Measurements from ENCODE around the gene PRDM16. TPM values are rescaled to one million over a fixed set of nuclear protein-coding genes. Genes with fewer than 3 reads are reported as not detected.

Gene PRDM16
- total RNA-seq, 1 experiment from 2014 or later, result 1.6 TPM

GRCh38 chr1:3441880-3442279 lies 372.9 kb downstream of the PRDM16 start (continued):
- no peak for TF ChIP-seq STAT6 (CRISPR knock-in tag; conservative IDR thresholded peaks at IDR 0.05; ENCODE audit: low read depth)
- TF ChIP-seq CREM (CRISPR knock-in tag; IDR thresholded peaks at IDR 0.05), result no peak

DNA sequence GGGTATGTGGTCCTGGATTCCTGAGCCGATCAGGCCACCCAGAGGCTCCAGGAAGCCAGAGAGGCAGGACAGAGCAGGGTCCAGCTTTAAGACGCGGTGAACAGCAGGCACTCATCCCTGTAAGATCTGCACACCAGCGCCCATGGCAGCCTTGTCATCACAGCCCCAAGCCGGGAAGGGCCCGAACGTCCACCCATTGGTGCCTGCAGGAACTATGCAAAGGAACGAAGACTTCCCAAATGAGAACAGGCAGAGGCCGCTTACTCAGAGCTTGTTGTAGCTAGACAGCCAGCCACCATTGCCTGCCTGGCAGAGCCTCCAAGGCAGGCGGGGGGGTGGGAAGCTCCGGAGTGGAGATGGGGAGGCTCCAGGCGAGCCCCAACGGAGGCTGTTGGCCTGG lies 373.3 kb downstream of the PRDM16 start:
- ATAC-seq (no peak), DNase-seq (ENCODE audit: low spot score) (no peak)
- POLR2A ChIA-PET, result no interaction called here
- CTCF ChIA-PET, result interaction anchor here (0.6 to 5.3 kb wide), 8 partner anchors 10 to 84 kb away, joined by 3 to 24 read pairs (median 4); no protein-coding TSS in a partner anchor
- Mint-ChIP-seq H3K4me3 (no peak overlapping the region), H3K4me1 (no peaks in the 10 kb centered on the region), H3K27ac (no peak overlapping the region), H3K27me3 (ENCODE audit: low read depth) (no peaks in the 10 kb centered on the region), H3K36me3 (no peaks in the 10 kb centered on the region), H3K9me3 (no peaks in the 10 kb centered on the region)
- no peak for TF ChIP-seq TEAD4 (CRISPR knock-in tag; IDR thresholded peaks at IDR 0.05)

DNA sequence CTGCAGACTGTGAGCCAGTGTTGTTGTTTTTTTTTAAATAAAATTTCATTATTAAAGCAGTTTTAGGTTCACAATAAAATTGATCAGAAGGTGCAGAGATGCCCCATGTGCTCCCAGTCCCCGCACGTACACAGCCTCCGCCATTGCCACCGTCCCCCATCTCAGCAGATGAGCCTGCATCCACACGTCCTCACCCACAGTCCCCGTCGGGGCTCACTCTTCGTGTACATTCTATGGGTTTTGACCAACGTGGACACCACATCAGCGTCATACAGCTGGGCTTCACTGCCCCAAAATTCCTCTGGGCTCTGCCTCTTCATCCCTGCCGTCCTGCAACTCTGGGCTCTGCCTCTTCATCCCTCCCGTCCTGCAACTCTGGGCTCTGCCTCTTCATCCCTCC lies 373.9 kb downstream of the PRDM16 start:
- ATAC-seq, result no peak
- Mint-ChIP-seq H3K4me1 (no peaks in the 10 kb centered on the region), H3K9me3 (peaks cover 4% of the 10 kb centered on the region; the same call in 1 of the 2 replicates), H3K36me3 (no peaks in the 10 kb centered on the region), H3K27ac (no peak overlapping the region), H3K4me3 (no peak overlapping the region), H3K27me3 (ENCODE audit: low read depth) (no peaks in the 10 kb centered on the region)
- TF ChIP-seq SMAD4 (CRISPR knock-in tag; IDR thresholded peaks at IDR 0.05) (no peak), NR1H2 (CRISPR knock-in tag; IDR thresholded peaks at IDR 0.05) (no peak), FOXP1 (CRISPR knock-in tag; IDR thresholded peaks at IDR 0.05; ENCODE audit: borderline replicate concordance) (no peak), NFYB (CRISPR knock-in tag; conservative IDR thresholded peaks at IDR 0.05; ENCODE audit: low read depth) (no peak), ZNF423 (CRISPR knock-in tag; IDR thresholded peaks at IDR 0.05) (no peak), ZNF317 (CRISPR knock-in tag; IDR thresholded peaks at IDR 0.05; ENCODE audit: borderline replicate concordance, low read depth) (no peak), JUN (CRISPR knock-in tag; IDR thresholded peaks at IDR 0.05) (no peak), ZMAT4 (CRISPR knock-in tag; IDR thresholded peaks at IDR 0.05) (no peak), KAT7 (CRISPR knock-in tag; IDR thresholded peaks at IDR 0.05; ENCODE audit: borderline replicate concordance) (no peak), PRRX2 (CRISPR knock-in tag; IDR thresholded peaks at IDR 0.05) (no peak)
- TF ChIP-seq, protein P1, sequence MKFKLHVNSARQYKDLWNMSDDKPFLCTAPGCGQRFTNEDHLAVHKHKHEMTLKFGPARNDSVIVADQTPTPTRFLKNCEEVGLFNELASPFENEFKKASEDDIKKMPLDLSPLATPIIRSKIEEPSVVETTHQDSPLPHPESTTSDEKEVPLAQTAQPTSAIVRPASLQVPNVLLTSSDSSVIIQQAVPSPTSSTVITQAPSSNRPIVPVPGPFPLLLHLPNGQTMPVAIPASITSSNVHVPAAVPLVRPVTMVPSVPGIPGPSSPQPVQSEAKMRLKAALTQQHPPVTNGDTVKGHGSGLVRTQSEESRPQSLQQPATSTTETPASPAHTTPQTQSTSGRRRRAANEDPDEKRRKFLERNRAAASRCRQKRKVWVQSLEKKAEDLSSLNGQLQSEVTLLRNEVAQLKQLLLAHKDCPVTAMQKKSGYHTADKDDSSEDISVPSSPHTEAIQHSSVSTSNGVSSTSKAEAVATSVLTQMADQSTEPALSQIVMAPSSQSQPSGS (CRISPR knock-in tag; IDR thresholded peaks at IDR 0.05; ENCODE audit: borderline replicate concordance, low read depth), result no peak
- TF ChIP-seq, protein P2, sequence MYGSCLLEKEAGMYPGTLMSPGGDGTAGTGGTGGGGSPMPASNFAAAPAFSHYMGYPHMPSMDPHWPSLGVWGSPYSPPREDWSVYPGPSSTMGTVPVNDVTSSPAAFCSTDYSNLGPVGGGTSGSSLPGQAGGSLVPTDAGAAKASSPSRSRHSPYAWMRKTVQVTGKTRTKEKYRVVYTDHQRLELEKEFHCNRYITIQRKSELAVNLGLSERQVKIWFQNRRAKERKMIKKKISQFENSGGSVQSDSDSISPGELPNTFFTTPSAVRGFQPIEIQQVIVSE (CRISPR knock-in tag; IDR thresholded peaks at IDR 0.05; ENCODE audit: borderline replicate concordance), result no peak
- CTCF ChIA-PET, result interaction anchor here (1.3 to 5.3 kb wide), 4 partner anchors 12 to 75 kb away, joined by 3 to 20 read pairs (median 7); no protein-coding TSS in a partner anchor
- POLR2A ChIA-PET, result no interaction called here
- DNase-seq (ENCODE audit: low spot score), result no peak

- Mint-ChIP-seq H3K27me3 (ENCODE audit: low read depth) (no peaks in the 10 kb centered on the region), H3K36me3 (no peaks in the 10 kb centered on the region), H3K4me3 (no peak overlapping the region), H3K4me1 (no peaks in the 10 kb centered on the region), H3K9me3 (peaks cover 7% of the 10 kb centered on the region; the same call in 1 of the 2 replicates), H3K27ac (no peak overlapping the region)
- CTCF ChIA-PET, result interaction anchor here (1.3 to 1.8 kb wide), 3 partner anchors 9 to 175 kb away, joined by 4 to 8 read pairs (median 6); no protein-coding TSS in a partner anchor
- POLR2A ChIA-PET, result no interaction called here
- no peak for DNase-seq (ENCODE audit: low spot score)
- ATAC-seq, result no peak
- TF ChIP-seq GTF2I (CRISPR knock-in tag; conservative IDR thresholded peaks at IDR 0.05) (no peak), MXD4 (CRISPR knock-in tag; IDR thresholded peaks at IDR 0.05; ENCODE audit: borderline replicate concordance) (no peak)
- TF ChIP-seq, protein P3, sequence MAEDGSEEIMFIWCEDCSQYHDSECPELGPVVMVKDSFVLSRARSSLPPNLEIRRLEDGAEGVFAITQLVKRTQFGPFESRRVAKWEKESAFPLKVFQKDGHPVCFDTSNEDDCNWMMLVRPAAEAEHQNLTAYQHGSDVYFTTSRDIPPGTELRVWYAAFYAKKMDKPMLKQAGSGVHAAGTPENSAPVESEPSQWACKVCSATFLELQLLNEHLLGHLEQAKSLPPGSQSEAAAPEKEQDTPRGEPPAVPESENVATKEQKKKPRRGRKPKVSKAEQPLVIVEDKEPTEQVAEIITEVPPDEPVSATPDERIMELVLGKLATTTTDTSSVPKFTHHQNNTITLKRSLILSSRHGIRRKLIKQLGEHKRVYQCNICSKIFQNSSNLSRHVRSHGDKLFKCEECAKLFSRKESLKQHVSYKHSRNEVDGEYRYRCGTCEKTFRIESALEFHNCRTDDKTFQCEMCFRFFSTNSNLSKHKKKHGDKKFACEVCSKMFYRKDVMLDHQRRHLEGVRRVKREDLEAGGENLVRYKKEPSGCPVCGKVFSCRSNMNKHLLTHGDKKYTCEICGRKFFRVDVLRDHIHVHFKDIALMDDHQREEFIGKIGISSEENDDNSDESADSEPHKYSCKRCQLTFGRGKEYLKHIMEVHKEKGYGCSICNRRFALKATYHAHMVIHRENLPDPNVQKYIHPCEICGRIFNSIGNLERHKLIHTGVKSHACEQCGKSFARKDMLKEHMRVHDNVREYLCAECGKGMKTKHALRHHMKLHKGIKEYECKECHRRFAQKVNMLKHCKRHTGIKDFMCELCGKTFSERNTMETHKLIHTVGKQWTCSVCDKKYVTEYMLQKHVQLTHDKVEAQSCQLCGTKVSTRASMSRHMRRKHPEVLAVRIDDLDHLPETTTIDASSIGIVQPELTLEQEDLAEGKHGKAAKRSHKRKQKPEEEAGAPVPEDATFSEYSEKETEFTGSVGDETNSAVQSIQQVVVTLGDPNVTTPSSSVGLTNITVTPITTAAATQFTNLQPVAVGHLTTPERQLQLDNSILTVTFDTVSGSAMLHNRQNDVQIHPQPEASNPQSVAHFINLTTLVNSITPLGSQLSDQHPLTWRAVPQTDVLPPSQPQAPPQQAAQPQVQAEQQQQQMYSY (CRISPR knock-in tag; IDR thresholded peaks at IDR 0.05), result no peak
- TF ChIP-seq, protein P4, sequence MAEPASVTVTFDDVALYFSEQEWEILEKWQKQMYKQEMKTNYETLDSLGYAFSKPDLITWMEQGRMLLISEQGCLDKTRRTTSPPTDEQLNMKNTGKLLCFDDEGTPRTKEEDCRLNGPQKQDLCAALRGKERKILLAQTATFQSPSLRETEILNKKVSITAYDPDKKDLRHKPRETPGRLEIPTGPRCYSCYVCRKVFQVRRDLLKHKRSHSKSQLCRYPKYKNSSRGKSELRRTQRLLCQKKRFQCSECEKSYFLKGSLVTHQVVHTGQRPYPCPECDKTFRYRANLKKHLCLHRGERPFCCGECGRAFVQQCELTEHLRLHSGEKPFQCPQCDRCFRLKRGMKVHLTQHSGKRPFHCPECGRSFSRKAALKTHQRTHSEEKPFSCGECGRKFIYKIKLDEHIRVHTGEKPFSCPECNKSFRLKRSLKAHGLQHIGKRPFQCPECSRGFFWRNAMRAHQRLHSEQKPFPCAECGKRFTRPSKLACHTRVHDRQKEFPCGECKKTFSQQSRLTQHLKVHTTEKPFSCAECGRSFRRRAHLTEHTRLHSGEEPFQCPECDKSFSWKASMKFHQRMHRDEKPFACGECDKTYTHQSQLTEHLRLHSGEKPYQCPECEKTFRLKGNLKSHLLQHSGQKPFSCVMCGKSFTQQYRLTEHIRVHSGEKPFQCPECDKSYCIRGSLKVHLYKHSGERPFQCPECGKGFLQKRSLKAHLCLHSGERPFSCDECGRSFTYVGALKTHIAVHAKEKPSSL (CRISPR knock-in tag; conservative IDR thresholded peaks at IDR 0.05), result no peak
Measured at GRCh38 chr1:3443807-3444206, 374.8 kb downstream of the PRDM16 start.
